MCF 10A (cell line): ENCODE measurements around the gene EIF2S2. TPM values are rescaled to one million over a fixed set of nuclear protein-coding genes. Genes with fewer than 3 reads are reported as not detected.

Experiments
- BruUV-seq: library from RNA; stranded (reverse); fragments of 400-500 nt; replicated peaks from 2 replicates; lab custom pipeline; 2021; lab: Mats Ljungman, UMichigan
- CTCF ChIA-PET: fragments of 300-600 bp; sonication (Branson Sonifier 250); formaldehyde crosslinking; extraction: SDS; loops from one replicate; lab custom pipeline; 2021; ENCODE audit warnings: antibody characterized with exemption, inconsistent platforms; lab: Yijun Ruan, JAX
- POLR2A ChIA-PET: fragments of 300-600, 350-650 bp; sonication (Branson Sonifier 250); formaldehyde crosslinking; extraction: SDS; loops from one replicate; lab custom pipeline; 2020; ENCODE audit warnings: antibody characterized with exemption, inconsistent platforms; lab: Yijun Ruan, JAX
- DNase-seq: peaks from one replicate; pipeline ENCODE4 v3.0.0-alpha.2; 2018; ENCODE audit not compliant: unreplicated experiment
- H3K27ac Mint-ChIP-seq: one replicate; pipeline ENCODE4 v1.8.0; 2022; ENCODE audit warnings: mild to moderate bottlenecking, low read depth, mixed read lengths; ENCODE audit not compliant: unreplicated experiment
- H3K27me3 Mint-ChIP-seq: one replicate; pipeline ENCODE4 v1.8.0; 2022; ENCODE audit warnings: mixed read lengths; ENCODE audit not compliant: insufficient read depth, unreplicated experiment
- H3K36me3 Mint-ChIP-seq: one replicate; pipeline ENCODE4 v1.8.0; 2022; ENCODE audit warnings: mild to moderate bottlenecking, moderate library complexity, mixed read lengths; ENCODE audit not compliant: insufficient read depth, unreplicated experiment
- H3K4me1 Mint-ChIP-seq: one replicate; pipeline ENCODE4 v1.8.0; 2022; ENCODE audit warnings: mixed read lengths; ENCODE audit not compliant: insufficient read depth, unreplicated experiment
- H3K4me3 Mint-ChIP-seq: one replicate; pipeline ENCODE4 v1.8.0; 2022; ENCODE audit warnings: mild to moderate bottlenecking, moderate library complexity, mixed read lengths; ENCODE audit not compliant: unreplicated experiment
- H3K9me3 Mint-ChIP-seq: one replicate; pipeline ENCODE4 v1.8.0; 2022; ENCODE audit warnings: mixed read lengths; ENCODE audit not compliant: unreplicated experiment
- CTCF ChIP-seq: fragments of 200-600 bp; IDR thresholded peaks from one replicate; pipeline ENCODE4 v1.8.0; 2022; ENCODE audit warnings: antibody characterized with exemption, mild to moderate bottlenecking; ENCODE audit not compliant: unreplicated experiment
- intact Hi-C: fragments of 100-400 bp; cut with micrococcal nuclease; formaldehyde crosslinking; loops from 2 replicates; pipeline ENCODE4 v1.14.1; 2022
- total RNA-seq: library from RNA; stranded (reverse); gene quantifications from 2 replicates; pipeline ENCODE4 v1.2.3, GENCODE V29; 2022

The EIF2S2 gene
- total RNA-seq, 1 experiment from 2014 or later, result 191 TPM

DNA sequence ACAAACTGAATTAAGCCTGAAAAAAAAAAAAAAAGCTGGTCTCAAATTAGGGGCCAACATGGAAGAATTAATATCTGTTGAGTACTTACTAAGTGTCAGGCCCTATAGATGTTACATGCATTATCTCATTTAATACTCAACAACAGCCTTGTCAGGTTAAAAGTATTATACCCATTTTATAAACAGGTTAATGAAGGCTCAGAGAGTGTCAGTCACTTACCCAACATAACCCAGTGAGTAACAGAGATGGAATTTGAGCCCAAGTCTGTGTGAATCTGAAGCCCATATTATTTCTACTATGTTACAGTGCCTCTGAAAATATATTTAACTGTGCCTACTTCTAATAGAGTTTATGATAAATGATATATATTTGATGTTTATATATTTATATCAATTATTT is 11.3 kb upstream of the EIF2S2 start:
- no peak overlapping the region for H3K27ac Mint-ChIP-seq

DNA sequence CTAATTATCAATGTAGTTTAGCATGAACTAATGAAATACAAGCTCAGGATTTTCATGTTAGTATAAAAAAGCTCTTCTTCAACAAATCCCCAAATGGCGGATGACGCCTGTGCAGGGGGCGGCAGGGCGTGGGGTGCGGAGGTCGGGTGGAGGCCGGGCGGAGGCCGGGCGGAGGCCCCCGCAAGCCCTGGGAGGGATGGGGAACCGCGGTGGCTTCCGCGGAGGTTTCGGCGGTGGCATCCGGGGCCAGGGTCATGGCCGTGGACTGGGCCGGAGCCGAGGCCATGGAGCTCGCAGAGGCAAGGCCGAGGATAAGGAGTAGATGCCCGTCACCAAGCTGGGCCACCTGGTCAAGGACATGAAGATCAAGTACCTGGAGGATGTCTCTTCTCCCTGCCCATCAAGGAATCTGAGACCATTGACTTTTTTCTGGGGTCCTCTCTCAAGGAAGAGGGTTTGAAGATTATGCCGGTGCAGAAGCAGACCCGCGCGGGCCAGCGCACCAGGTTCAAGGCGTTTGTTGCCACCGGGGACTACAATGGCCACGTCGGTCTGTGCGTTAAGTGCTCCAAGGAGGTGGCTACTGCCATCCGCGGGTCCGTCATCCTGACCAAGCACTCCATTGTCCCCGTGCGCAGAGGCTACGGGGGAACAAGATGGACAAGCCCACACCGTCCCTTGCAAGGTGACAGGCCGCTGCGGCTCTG is 10.4 kb upstream of the EIF2S2 start:
- Mint-ChIP-seq H3K27me3 (peaks cover 24% of the 10 kb centered on the region), H3K4me1 (no peaks in the 10 kb centered on the region), H3K27ac (no peak overlapping the region), H3K9me3 (no peaks in the 10 kb centered on the region), H3K36me3 (no peaks in the 10 kb centered on the region), H3K4me3 (no peak overlapping the region)
- CTCF ChIA-PET, result interaction anchor here (0.7 to 1.3 kb wide), 3 partner anchors 40 to 833 kb away, joined by 3 read pairs; no protein-coding TSS in a partner anchor
- POLR2A ChIA-PET, result interaction anchor here (0.6 to 3.5 kb wide), 4 partner anchors 10 to 39 kb away, joined by 3 to 22 read pairs (median 4); partner anchors contain the start of gene EIF2S2
- intact Hi-C loops, result no loop called here
- no peak for DNase-seq
- TF ChIP-seq CTCF, result no peak
- BruUV-seq, result no TSS peak

More for the DNA sequence above, 11.3 kb upstream of the EIF2S2 start:
- DNase-seq, result no peak
- Mint-ChIP-seq H3K4me3 (no peak overlapping the region), H3K36me3 (no peaks in the 10 kb centered on the region), H3K4me1 (no peaks in the 10 kb centered on the region), H3K9me3 (no peaks in the 10 kb centered on the region), H3K27me3 (peaks cover 28% of the 10 kb centered on the region)
- TF ChIP-seq CTCF, result no peak
- ChIA-PET POLR2A (interaction anchor here (3.5 kb wide), 1 partner anchor 11 kb away, joined by 22 read pairs; the partner anchor contains the start of gene EIF2S2), CTCF (no interaction called here)
- intact Hi-C loops, result no loop called here
- no TSS peak for BruUV-seq

DNA sequence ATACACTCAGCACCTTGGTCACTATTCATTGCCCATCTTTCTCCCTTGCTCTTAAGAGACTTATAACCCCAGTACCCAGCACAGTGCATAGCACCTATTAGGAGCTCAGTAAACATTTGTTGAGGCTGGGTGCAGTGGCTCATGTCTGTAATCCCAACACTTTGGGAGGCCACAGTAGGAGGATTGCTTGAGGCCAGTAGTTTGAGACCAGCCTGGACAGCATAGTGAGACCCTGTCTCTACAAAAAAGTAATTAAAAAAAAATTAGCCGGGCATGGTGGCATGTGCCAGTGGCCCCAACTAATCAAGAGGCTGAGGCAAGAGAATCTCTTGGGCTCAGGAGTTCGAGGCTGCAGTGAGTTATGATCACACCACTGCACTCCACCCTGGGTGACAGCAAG is 8.2 kb upstream of the EIF2S2 start:
- BruUV-seq, result no TSS peak
- no peak for DNase-seq
- Mint-ChIP-seq H3K4me3 (no peak overlapping the region), H3K9me3 (no peaks in the 10 kb centered on the region), H3K27me3 (peaks cover 13% of the 10 kb centered on the region), H3K36me3 (no peaks in the 10 kb centered on the region), H3K4me1 (no peaks in the 10 kb centered on the region), H3K27ac (no peak overlapping the region)
- intact Hi-C loops, result no loop called here
- TF ChIP-seq CTCF, result no peak
- ChIA-PET CTCF (interaction anchor here (0.6 to 3.1 kb wide), 5 partner anchors 9 to 453 kb away, joined by 3 to 16 read pairs (median 3); no protein-coding TSS in a partner anchor), POLR2A (interaction anchor here (1.2 to 3.5 kb wide), 2 partner anchors 8 to 630 kb away, joined by 3 to 22 read pairs; partner anchors contain the start of genes CBFA2T2 and EIF2S2)

GRCh38 chr20:34115232-34115631 is 3.2 kb upstream of the EIF2S2 start:
- H3K4me1 Mint-ChIP-seq, result peaks cover 14% of the 10 kb centered on the region
- intact Hi-C loops, result no loop called here
- no peak overlapping the region for H3K27ac Mint-ChIP-seq
- BruUV-seq, result no TSS peak
- POLR2A ChIA-PET, result interaction anchor here (0.6 to 1.7 kb wide), 4 partner anchors 9 to 202 kb away, joined by 3 read pairs; partner anchors contain the start of gene RALY
- CTCF ChIA-PET, result interaction anchor here (0.6 to 1.5 kb wide), 5 partner anchors 12 to 384 kb away, joined by 3 to 10 read pairs (median 3); no protein-coding TSS in a partner anchor
- H3K4me3 Mint-ChIP-seq, result no peak overlapping the region
- no peaks in the 10 kb centered on the region for H3K9me3 Mint-ChIP-seq
- H3K27me3 Mint-ChIP-seq, result peaks cover 13% of the 10 kb centered on the region
- H3K36me3 Mint-ChIP-seq, result peaks cover 6% of the 10 kb centered on the region
- TF ChIP-seq CTCF, result no peak
- no peak for DNase-seq
